H9 (cell line): ENCODE data around the gene TENM4. TPM values are rescaled to one million over a fixed set of nuclear protein-coding genes. Genes with fewer than 3 reads are reported as not detected.

Experiments used
- DNase-seq: peaks from one replicate; pipeline ENCODE4 v3.0.0-alpha.2; 2017
- H2AFZ ChIP-seq: one replicate; pipeline ENCODE4 v1.6.1; 2013; ENCODE audit warnings: mild to moderate bottlenecking, low read length, control low read depth, moderate library complexity
- H2AK5ac ChIP-seq: 2 replicates; pipeline ENCODE4 v1.6.1; 2013; ENCODE audit warnings: low read length, control low read depth, mixed read lengths; ENCODE audit not compliant: insufficient read length
- H2BK120ac ChIP-seq: one replicate; pipeline ENCODE4 v1.6.1; 2013; ENCODE audit warnings: low read depth, mild to moderate bottlenecking, low read length, control low read depth, inconsistent platforms; ENCODE audit not compliant: poor library complexity, severe bottlenecking
- H2BK12ac ChIP-seq: 2 replicates; pipeline ENCODE4 v1.6.1; 2013; ENCODE audit warnings: low read length, control low read depth, mixed read lengths, low read depth; ENCODE audit not compliant: insufficient read length
- H2BK15ac ChIP-seq: 2 replicates; pipeline ENCODE4 v1.6.1; 2013; ENCODE audit warnings: low read depth, low read length, control low read depth
- H2BK20ac ChIP-seq: one replicate; pipeline ENCODE4 v1.6.1; 2013; ENCODE audit warnings: low read depth, mild to moderate bottlenecking, low read length, control low read depth, inconsistent platforms; ENCODE audit not compliant: poor library complexity, severe bottlenecking
- H2BK5ac ChIP-seq: 2 replicates; pipeline ENCODE4 v1.6.1; 2013; ENCODE audit warnings: low read length, control low read depth, mixed read lengths; ENCODE audit not compliant: insufficient read length
- H3K14ac ChIP-seq: 2 replicates; pipeline ENCODE4 v1.6.1; 2013; ENCODE audit warnings: low read length, control low read depth; ENCODE audit not compliant: insufficient read depth
- H3K18ac ChIP-seq: 2 replicates; pipeline ENCODE4 v1.6.1; 2013; ENCODE audit warnings: low read depth, mild to moderate bottlenecking, mixed read lengths, low read length, control low read depth; ENCODE audit not compliant: insufficient read length
- H3K23ac ChIP-seq: 2 replicates; pipeline ENCODE4 v1.6.1; 2013; ENCODE audit warnings: low read length, control low read depth, mixed read lengths, low read depth; ENCODE audit not compliant: insufficient read length
- H3K23me2 ChIP-seq: 2 replicates; pipeline ENCODE4 v1.6.1; 2013; ENCODE audit warnings: low read depth, mild to moderate bottlenecking, mixed read lengths, low read length, control low read depth; ENCODE audit not compliant: insufficient read length, poor library complexity, severe bottlenecking
- H3K27ac ChIP-seq: 2 replicates; pipeline ENCODE4 v1.5.1; 2013; ENCODE audit warnings: low read length, control low read depth, mixed read lengths, low read depth; ENCODE audit not compliant: insufficient read length
- H3K27me3 ChIP-seq: 2 replicates; pipeline ENCODE4 v1.6.1; 2013; ENCODE audit warnings: low read length, control low read depth, inconsistent platforms; ENCODE audit not compliant: insufficient read depth
- H3K4ac ChIP-seq: 2 replicates; pipeline ENCODE4 v1.6.1; 2013; ENCODE audit warnings: low read depth, mild to moderate bottlenecking, control low read depth, inconsistent platforms, low read length, moderate library complexity
- H3K4me1 ChIP-seq: 2 replicates; pipeline ENCODE4 v1.6.1; 2013; ENCODE audit warnings: low read length, control low read depth, inconsistent platforms; ENCODE audit not compliant: insufficient read depth
- H3K4me2 ChIP-seq: 2 replicates; pipeline ENCODE4 v1.6.1; 2013; ENCODE audit warnings: low read length, control low read depth, mixed read lengths; ENCODE audit not compliant: insufficient read length, insufficient read depth
- H3K56ac ChIP-seq: 2 replicates; pipeline ENCODE4 v1.6.1; 2013; ENCODE audit warnings: low read depth, mild to moderate bottlenecking, mixed read lengths, low read length, control low read depth; ENCODE audit not compliant: insufficient read length
- H3K79me1 ChIP-seq: 2 replicates; pipeline ENCODE4 v1.6.1; 2013; ENCODE audit warnings: low read depth, mild to moderate bottlenecking, moderate library complexity, low read length, control low read depth, inconsistent platforms; ENCODE audit not compliant: insufficient read depth, poor library complexity, severe bottlenecking
- H3K79me2 ChIP-seq: 2 replicates; pipeline ENCODE4 v1.6.1; 2013; ENCODE audit warnings: low read length, control low read depth, inconsistent platforms; ENCODE audit not compliant: insufficient read depth
- H3K9ac ChIP-seq: 2 replicates; pipeline ENCODE4 v1.6.1; 2013; ENCODE audit warnings: low read length, control low read depth, mixed read lengths; ENCODE audit not compliant: insufficient read length; ENCODE audit errors: extremely low read depth
- H3K9me3 ChIP-seq: one replicate; pipeline ENCODE4 v1.6.1; 2013; ENCODE audit warnings: low read depth, low read length, inconsistent platforms; ENCODE audit not compliant: control insufficient read depth
- H3T11ph ChIP-seq: one replicate; pipeline ENCODE4 v1.6.1; 2013; ENCODE audit warnings: mild to moderate bottlenecking, low read length, control low read depth, inconsistent platforms
- H4K20me1 ChIP-seq: one replicate; pipeline ENCODE4 v1.6.1; 2013; ENCODE audit not compliant: control insufficient read depth, insufficient read length, insufficient read depth
- H4K5ac ChIP-seq: 2 replicates; pipeline ENCODE4 v1.6.1; 2013; ENCODE audit warnings: low read depth, mild to moderate bottlenecking, mixed read lengths, low read length, control low read depth; ENCODE audit not compliant: insufficient read length
- H4K8ac ChIP-seq: replicated peaks from 2 replicates; pipeline ENCODE4 v1.6.1; 2013; ENCODE audit warnings: low read length, control low read depth, mixed read lengths, low read depth; ENCODE audit not compliant: insufficient read length
- H4K91ac ChIP-seq: 2 replicates; pipeline ENCODE4 v1.6.1; 2013; ENCODE audit warnings: low read depth, mild to moderate bottlenecking, moderate library complexity, mixed read lengths, low read length, control low read depth; ENCODE audit not compliant: insufficient read length
- H3K27ac Mint-ChIP-seq, 3 experiments: 2 replicates in 2 of 3; 3 replicates in 1 of 3; pipeline ENCODE4 v1.8.0; 2020 to 2021; ENCODE audit warnings: mixed read lengths in 3 of 3, mild to moderate bottlenecking in 1 of 3, moderate library complexity in 1 of 3
- H3K27me3 Mint-ChIP-seq: 2 replicates; pipeline ENCODE4 v1.8.0; 2021; ENCODE audit warnings: low read depth, mild to moderate bottlenecking, moderate library complexity, mixed read lengths
- H3K36me3 Mint-ChIP-seq, 3 experiments: 2 replicates in 2 of 3; 3 replicates in 1 of 3; pipeline ENCODE4 v1.8.0; 2020 to 2021; ENCODE audit warnings: low read depth in 3 of 3, mixed read lengths in 3 of 3; ENCODE audit not compliant: insufficient read depth in 1 of 3
- H3K4me1 Mint-ChIP-seq, 2 experiments: 2 replicates each; pipeline ENCODE4 v1.8.0; 2020; ENCODE audit warnings: mixed read lengths in 2 of 2
- H3K4me3 Mint-ChIP-seq, 2 experiments: 2 replicates in 1 of 2; 3 replicates in 1 of 2; pipeline ENCODE4 v1.8.0; 2020 to 2021; ENCODE audit warnings: mild to moderate bottlenecking in 2 of 2, mixed read lengths in 2 of 2, moderate library complexity in 1 of 2
- H3K9me3 Mint-ChIP-seq, 2 experiments: 2 replicates in 1 of 2; 3 replicates in 1 of 2; pipeline ENCODE4 v1.8.0; 2020; ENCODE audit warnings: mild to moderate bottlenecking in 2 of 2, mixed read lengths in 2 of 2, moderate library complexity in 1 of 2
- WGBS: extraction: QIAGEN DNeasy Blood & Tissue Kit; methylation state at CpG from one replicate; pipeline ENCODE4 v1.1.7; 2013; ENCODE audit warnings: missing lambda C conversion rate, low lambda C conversion rate, mixed read lengths; ENCODE audit not compliant: insufficient read length; ENCODE audit errors: extremely low coverage; 5-methylcytosine and 5-hydroxymethylcytosine counted together
- total RNA-seq: library from RNA; stranded (reverse); gene quantifications from 2 replicates; pipeline ENCODE4 v1.2.1, GENCODE V29; 2021
- TF ChIP-seq, protein P1 (sequence below): fragments of 200-600 bp; sonication (generic); conservative IDR thresholded peaks from 3 replicates; pipeline ENCODE4 v1.8.0; 2021; ENCODE audit warnings: antibody characterized with exemption, mild to moderate bottlenecking

TENM4 gene
- total RNA-seq, 1 experiment from 2014 or later = 4.6 TPM

DNA sequence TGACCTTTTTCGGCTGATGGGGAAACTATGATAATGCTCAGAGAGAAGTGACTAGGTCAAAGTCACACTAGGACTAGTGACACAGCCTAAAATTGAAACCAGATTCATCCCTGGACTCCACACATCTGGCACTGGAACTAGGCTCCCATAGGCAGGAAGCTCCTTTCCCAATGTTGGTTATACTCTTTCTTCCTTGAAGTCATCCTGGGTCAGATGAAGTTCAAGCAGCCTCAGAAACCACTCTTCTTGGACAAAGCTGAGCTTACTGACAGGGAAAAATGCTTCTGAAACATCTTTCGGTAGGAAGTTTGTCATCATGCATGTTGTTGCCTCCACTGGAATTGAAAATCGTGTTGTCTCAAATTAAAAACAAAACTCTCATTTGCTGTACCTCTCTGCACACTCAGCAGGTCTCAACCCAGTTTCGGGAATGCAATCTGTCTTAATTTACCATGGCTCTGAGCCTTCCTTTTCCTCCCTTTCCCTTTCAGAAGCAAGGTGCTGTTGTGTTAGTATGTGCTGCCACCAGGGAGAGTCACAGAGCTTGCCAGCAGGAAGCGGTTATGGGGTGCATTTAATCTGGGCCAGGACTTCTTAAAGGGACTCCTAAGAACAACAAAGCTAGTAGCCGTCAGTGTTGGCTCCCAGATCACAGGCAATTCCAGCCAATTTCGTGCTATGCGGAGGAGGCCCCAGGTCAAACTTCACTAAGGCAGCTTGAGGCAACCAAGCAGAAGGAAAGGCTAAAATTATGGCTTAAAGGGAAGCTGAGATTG lies 384.8 kb downstream of the TENM4 start:
- Histone ChIP-seq H3K14ac (no peak overlapping the region), H4K91ac (no peak overlapping the region), H3K4me2 (no peak overlapping the region), H3T11ph (no peak overlapping the region), H2BK12ac (no peak overlapping the region), H3K79me1 (no peaks in the 10 kb centered on the region), H3K23me2 (no peaks in the 10 kb centered on the region), H2BK15ac (no peak overlapping the region), H4K8ac (no peak overlapping the region), H2BK5ac (no peak overlapping the region), H3K56ac (no peak overlapping the region), H3K9ac (no peak overlapping the region), H4K20me1 (no peaks in the 10 kb centered on the region), H3K18ac (no peak overlapping the region), H2AFZ (no peak overlapping the region), H3K9me3 (no peaks in the 10 kb centered on the region), H3K27me3 (no peaks in the 10 kb centered on the region), H3K23ac (no peak overlapping the region), H3K4ac (no peak overlapping the region), H3K27ac (no peak overlapping the region), H2AK5ac (no peak overlapping the region), H2BK120ac (no peak overlapping the region), H3K79me2 (no peaks in the 10 kb centered on the region), H2BK20ac (no peak overlapping the region), H4K5ac (no peak overlapping the region), H3K4me1 (no peaks in the 10 kb centered on the region)
- WGBS = no CpG with 5 or more reads among the region's 8 CpGs
- H3K4me3 Mint-ChIP-seq = no peak overlapping the region
- peaks cover 2% of the 10 kb centered on the region; the same call in 1 of the 2 replicates for H3K27me3 Mint-ChIP-seq
- DNase-seq = no peak
- TF ChIP-seq, protein P1, sequence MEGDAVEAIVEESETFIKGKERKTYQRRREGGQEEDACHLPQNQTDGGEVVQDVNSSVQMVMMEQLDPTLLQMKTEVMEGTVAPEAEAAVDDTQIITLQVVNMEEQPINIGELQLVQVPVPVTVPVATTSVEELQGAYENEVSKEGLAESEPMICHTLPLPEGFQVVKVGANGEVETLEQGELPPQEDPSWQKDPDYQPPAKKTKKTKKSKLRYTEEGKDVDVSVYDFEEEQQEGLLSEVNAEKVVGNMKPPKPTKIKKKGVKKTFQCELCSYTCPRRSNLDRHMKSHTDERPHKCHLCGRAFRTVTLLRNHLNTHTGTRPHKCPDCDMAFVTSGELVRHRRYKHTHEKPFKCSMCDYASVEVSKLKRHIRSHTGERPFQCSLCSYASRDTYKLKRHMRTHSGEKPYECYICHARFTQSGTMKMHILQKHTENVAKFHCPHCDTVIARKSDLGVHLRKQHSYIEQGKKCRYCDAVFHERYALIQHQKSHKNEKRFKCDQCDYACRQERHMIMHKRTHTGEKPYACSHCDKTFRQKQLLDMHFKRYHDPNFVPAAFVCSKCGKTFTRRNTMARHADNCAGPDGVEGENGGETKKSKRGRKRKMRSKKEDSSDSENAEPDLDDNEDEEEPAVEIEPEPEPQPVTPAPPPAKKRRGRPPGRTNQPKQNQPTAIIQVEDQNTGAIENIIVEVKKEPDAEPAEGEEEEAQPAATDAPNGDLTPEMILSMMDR = no peak; the same call in 2 of the 3 replicates
- H3K36me3 Mint-ChIP-seq = no peaks in the 10 kb centered on the region
- 0 out of 7 replicates have a peak overlapping the region, but pooled peaks of 1 of the 3 experiments have one; percentile 9 for H3K27ac Mint-ChIP-seq
- H3K9me3 Mint-ChIP-seq = no peaks in the 10 kb centered on the region
- peaks cover 10 to 16% of the 10 kb centered on the region in 2 experiments for H3K4me1 Mint-ChIP-seq
